ENCODE data around the gene PAPPA2.

DNA sequence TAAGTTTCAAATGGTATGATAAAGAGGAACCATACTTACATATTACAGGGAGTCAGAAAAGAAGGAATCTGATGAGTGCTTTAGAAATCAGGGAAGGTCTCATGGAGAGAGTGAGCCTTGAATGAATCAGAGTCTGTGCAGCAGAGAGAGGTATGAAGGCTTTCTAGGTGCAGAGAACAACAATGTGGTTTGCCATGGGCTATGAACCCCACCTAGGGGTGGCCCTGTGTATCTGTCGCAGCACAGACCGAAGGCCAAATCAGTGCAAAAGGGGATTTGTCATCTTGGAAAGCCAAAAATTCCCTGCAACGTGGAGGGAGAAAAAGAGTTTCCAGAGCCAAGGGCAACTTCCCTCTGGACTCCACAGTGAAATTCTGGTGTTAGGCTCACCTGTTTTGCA, 3.5 kb downstream of the PAPPA2 start:
- TF ChIP-seq CTCF (IDR thresholded peaks at IDR 0.05): no peak
- TF ChIP-seq POLR2A (IDR thresholded peaks at IDR 0.05): no peak
- no peak for TF ChIP-seq EP300 (IDR thresholded peaks at IDR 0.05)
- no peak for TF ChIP-seq POLR2AphosphoS5 (IDR thresholded peaks at IDR 0.05)
